Measurements from ENCODE around the gene ATG2A.

ATG2A gene

GRCh38 chr11:64916775-64917662 is at the start of gene ATG2A:
Gene ATG2A, minus strand, starts transcription at chr11:64917209. Its CDS starts 74 bp downstream, at chr11:64917135.
- no peak for DNase-seq

DNA sequence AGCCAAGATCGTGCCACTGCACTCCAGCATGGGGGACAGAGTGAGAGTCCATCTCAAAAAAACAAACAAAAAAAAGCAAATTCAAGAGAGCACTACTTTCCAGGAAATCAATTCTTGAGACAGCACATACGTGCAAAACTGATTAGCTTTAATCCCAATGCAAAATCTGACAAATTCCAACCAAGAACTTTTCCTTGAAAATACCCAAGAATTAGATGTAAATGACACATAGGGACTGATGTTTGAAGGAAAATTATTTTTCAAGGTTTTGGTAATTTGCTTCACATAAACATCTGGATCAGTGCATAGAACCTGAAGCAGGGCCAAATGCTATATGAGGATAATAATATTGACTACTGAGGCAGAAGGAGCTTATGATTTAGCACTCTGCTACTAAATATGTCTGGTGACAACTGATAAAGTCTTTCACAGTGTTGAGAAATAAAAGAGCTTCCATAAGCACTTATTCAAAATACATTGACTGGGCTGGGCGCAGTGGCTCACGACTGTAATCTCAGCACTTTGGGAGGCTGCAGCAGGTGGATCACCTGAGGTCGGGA is 46.1 kb upstream of the ATG2A start:
- no peak for DNase-seq

DNA sequence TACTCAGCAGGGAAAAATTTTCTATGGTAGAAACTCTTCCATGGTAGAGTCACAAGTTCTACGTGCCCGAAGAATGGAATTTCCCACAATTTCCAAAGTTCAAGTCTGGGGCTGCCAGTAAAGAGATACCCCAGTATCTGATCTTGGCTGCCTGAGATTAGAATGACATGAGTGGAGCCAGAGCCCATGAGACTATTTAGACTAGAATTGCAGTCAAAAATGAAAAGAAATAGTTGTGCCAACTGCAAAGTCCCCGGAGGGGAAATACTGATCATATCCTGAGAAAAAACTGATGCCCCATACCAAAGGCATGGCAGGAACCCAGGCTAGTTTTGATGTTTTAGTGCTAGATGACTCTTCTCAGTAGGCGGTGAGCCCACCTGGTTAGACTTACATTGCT is 43.7 kb upstream of the ATG2A start:
- no peak for DNase-seq

- no peak for DNase-seq
Measured at GRCh38 chr11:64959498-64959897, 42.5 kb upstream of the ATG2A start.

DNA sequence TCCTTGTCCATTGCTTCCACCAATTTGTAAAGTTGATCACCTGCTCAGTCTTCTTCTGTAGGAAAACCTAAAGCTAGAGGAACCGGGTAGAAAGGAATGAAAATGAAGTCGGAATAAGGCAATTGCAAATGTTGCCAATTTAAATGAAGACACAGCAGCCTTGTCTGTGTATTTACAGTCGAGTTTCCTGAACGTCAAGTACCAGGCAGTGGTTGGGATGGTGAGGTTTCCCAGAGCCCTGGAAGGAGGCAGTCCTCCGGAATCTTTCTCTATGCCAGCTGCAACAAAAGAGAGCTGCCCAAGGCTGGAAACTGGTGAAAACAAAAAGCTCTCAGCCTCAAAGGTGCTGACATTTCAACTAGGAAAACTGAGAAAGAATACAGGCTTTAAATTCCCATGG is 37.2 kb upstream of the ATG2A start:
- DNase-seq, result no peak

DNA sequence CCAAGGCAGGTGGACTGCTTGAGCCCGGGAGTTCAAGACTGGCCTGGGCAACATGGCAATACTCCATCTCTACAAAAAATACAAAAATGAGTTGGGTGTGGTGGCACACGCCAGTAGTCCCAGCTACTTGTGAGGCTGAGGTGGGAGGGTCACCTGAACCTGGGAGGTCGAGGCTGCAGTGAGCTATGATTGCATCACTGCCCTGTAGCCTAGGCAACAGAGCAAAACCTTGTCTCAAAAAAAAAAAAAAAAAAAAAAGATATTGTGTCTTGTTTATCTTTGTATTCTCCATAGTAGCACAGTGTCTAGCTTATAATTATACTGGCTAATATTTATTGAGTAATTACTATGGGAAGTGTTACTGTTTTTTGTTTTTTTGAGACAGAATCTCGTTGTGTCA is 34.5 kb upstream of the ATG2A start:
- no peak for DNase-seq

GRCh38 chr11:64947208-64947814 is 30.3 kb upstream of the ATG2A start:
- DNase-seq, result no peak

- DNase-seq, result no peak
Measured at GRCh38 chr11:64936539-64936938, 19.5 kb upstream of the ATG2A start.

GRCh38 chr11:64935359-64936081 is 18.5 kb upstream of the ATG2A start, which contains the start of gene GPHA2:
Gene GPHA2, minus strand, starts transcription at chr11:64935893. Its CDS starts 433 bp downstream, at chr11:64935460.
- DNase-seq, result no peak

GRCh38 chr11:64934682-64935358 is 17.8 kb upstream of the ATG2A start:
- no peak for DNase-seq

GRCh38 chr11:64933935-64934681 is 17.1 kb upstream of the ATG2A start:
- no peak for DNase-seq

DNA sequence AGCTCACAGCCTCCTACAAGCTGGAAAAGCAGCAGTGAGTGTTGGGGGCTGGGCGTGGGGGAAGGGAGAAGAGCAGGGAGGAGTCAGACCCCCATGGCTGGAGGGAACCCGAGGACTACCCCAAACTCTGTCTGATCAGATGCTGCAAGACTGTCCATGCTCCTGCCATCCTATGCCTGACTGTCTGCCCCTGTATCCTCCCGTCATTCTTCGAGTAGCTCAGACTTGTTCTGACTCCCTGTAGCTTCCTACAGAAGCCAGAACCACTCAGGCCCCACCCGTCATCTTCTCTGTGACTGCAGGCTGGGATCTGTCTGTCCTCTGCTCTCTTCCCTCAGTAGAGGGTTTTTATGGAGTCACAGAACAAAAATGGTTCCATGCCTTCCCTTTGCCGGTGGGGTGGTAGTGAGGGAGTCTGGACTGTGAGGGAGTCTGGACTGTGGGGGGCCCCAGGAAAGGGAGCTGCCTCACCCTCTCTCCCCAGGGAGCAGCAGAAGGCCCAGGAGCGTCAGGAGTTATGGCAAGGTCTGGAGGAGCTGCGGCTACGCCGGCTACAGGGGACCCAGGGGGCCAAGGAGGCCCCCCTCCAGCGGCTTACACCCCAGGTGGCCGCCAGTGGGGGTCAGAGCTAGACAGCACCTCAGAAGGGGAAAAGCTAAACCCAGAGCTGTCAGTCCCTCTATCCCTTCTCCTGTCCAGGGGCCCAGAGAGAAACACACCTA is 16.4 kb upstream of the ATG2A start:
- DNase-seq, result no peak

GRCh38 chr11:64932324-64932723 is 15.3 kb upstream of the ATG2A start:
- DNase-seq, result no peak

GRCh38 chr11:64931290-64931689 is 14.3 kb upstream of the ATG2A start:
- DNase-seq, result no peak

DNA sequence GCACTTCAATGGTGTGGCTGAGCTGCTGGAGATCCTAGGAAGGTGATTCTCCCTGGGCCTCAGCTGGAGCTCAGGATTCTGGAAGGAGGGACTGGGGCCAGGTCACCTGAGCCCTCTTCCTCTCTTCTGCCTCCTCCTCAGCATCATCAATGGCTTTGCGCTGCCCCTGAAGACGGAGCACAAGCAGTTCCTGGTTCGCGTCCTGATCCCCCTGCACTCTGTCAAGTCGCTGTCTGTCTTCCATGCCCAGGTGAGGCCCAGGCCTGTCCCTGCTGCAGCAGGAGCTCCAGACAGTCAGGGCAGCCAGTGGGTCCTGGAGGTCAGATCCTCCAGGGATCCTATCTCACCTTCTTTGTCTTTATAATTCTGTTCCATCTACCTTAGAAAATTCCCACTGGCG is 13.3 kb upstream of the ATG2A start:
- no peak for DNase-seq

DNA sequence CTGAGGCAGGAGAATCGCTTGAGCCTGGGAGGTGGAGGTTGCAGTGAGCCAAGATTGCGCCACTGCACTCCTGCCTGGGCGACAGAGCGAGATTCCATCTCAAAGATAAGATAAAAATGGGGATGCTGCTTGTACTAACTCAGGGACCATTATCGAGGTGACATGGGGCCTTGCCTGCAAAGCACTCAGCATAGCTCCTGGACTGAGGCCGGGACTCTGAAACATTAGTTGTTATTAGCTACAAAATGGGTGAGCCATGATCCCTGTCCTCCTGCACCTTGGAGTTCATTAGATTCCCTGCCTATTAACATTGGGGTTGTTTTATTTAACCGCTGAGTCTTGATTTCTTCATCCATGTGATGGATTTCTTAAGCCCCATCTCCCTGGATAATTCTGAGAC is 12.6 kb upstream of the ATG2A start:
- no peak for DNase-seq

GRCh38 chr11:64928957-64929356 is 11.9 kb upstream of the ATG2A start:
- DNase-seq, result no peak

DNA sequence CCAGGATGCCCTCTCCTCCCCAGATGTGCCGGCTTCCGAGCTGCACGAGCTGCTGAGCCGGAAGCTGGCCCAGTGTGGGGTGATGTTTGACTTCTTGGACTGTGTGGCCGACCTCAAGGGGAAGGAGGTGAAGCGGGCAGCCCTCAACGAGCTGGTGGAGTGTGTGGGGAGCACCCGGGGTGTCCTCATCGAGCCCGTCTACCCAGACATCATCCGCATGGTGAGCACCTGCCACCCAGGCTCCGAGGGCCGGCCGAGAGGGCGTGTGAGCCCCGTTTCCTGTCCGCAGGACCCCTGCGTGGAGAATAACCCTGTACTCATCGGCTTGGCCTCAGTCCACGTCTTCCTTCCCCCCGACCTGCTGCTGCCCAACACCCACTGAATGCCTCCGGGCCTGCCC is 9.7 kb upstream of the ATG2A start:
- DNase-seq, result no peak

DNA sequence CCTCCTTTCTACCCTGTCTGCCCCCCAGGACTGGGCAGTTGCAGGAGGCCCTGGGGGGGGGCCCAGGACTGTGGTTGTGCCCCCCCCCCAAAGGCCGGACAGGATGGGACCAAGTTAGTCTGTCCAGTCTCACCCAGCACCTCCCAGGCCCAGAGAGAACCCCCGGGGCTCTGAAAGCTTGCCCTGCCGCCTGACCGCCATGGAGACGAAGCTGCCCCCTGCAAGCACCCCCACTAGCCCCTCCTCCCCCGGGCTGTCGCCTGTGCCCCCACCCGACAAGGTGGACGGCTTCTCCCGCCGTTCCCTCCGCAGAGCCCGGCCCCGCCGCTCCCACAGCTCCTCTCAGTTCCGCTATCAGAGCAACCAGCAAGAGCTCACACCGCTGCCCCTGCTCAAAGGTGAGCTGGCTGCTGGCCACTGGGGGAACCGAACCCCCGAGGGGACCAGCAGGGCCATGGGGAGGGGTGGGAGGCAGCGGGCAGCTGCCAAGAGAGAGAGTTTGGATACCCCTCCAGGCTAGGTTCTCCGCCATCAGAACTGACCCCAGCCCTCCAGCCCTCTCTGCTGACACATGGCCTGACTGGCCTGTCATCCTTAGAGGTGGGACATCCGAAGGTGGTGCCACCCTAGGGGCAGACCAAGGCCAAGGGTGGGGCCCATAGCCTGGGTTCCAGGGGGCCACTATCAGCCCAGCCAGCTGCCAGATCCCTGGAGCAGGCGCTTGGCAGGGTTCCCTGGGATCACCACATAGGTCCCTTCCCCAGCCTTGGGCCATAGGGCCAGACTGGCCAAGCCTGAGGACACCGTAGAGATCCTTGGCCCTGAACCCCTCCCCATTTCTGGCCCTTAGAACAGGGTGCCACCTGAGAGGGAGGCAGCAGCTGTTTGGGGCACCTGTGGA is 8.8 kb upstream of the ATG2A start:
- no peak for DNase-seq

DNA sequence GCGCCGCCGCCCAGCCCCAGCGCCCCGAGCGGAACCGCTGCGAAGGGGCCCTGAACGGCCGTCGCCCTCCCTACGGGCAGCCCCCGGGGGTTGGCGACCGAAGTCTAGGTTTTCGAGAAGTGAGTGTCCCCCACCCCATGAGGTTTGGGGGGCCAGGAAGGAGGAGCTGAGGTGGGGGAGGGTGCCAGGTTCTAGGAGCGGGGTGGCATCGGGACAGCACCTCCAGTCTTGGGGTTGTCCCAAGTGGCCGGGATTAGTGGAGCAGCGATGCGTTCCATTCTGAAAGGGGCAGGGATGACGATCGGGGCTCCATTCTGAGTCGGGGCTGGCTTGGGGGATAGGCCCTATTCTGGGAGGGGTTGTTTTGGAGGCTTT is 7.9 kb upstream of the ATG2A start:
- no peak for DNase-seq

Data from cortex of kidney (tissue), 1 donor.